Cerebellar nuclear complex (tissue), 1 donor: ENCODE measurements around the gene STIM1.
A peak's percentile ranks its signal among the peaks of the same experiment; 100 is the strongest.
"Not testable (repeated sequence)": the region's sequence is repeated elsewhere in the genome, so short reads cannot be mapped to it uniquely, and the experiment has no call there.

Experiments used
- DNase-seq, 2 experiments: peaks; one replicate each; lab custom pipeline; 2025; lab: John Stamatoyannopoulos, UW

Gene STIM1

GRCh38 chr11:3885855-3886254, 30.4 kb downstream of the STIM1 start:
- no peak for DNase-seq

GRCh38 chr11:3886985-3887384, 31.5 kb downstream of the STIM1 start:
- DNase-seq = no peak

DNA sequence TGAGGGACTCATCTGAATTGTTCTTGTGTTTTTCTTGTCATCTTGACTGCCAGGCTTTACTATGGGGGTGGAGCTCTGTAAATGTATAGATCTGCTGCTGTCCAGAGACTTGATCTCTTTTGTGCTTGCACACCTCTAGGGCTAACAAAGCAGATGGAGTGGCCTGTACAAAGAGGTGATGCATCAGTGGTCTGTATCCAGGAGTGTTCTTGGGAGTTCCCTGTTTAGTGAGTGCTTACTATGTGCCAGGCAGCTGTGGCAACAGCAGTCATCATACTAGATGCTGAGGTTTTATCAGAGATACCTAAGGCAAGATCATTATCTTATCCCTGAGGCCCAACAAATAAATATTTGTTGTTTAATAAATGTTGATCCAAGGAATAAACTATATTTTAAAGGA, 33.4 kb downstream of the STIM1 start:
- no peak for DNase-seq

- no peak for DNase-seq
These were observed 34.5 kb downstream of the STIM1 start for GRCh38 chr11:3890014-3890413.

DNA sequence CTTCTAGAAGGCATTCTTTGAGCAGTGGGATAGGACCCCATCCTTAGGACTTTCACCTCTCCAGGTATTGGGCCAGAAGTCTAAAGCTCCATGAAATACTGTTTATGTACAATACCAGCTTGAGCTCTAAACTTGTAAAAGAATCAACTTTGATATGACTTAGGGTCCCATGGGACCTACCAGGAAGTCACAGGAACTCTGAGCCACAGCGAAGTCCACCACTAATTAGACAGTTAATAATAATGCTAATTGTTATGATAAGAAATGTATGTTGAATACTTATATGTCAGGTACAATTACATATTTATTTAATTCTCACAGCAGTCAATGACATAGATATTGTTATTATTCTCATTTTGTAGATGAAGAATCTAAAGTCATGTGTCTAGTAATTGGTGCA, 35.3 kb downstream of the STIM1 start:
- DNase-seq = no peak

- no peak for DNase-seq
These were observed 36.3 kb downstream of the STIM1 start for GRCh38 chr11:3891751-3892150.

DNA sequence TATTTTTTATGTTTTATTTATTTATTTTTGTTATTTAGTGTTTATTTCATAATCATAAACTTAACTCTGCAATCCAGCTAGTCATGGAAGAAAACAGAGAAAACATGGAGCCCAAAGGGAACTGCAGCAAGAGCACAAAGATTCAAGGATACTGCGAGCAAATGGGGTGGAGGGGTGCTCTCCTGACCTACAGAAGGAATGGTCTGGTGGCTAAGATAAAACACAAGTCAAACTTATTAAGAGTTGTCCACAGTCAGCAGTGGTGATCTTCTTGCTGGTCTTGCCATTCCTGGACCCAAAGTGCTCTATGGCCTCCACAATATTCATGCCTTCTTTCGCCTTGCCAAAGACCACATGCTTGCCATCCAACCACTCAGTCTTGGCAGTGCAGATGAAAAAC, 36.7 kb downstream of the STIM1 start:
- no peak for DNase-seq

DNA sequence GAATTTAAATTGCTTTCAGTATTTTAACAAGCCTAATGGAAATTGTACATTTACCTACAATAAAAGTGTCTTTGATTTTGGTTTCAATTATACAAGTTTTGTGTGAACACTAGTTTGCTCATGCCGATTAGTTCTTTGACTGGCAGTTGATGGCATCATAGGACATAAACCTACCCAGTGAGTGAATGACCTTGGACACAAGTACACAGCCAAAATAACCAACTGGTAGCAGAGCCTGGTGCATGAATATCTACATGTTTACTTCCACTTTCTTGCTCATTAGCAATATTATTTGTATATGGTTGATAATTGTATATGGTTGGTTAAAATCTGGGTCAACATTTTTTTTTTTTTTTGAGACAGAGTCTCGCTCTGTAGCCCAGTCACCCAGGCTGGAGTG, 37.8 kb downstream of the STIM1 start:
- no peak for DNase-seq

DNA sequence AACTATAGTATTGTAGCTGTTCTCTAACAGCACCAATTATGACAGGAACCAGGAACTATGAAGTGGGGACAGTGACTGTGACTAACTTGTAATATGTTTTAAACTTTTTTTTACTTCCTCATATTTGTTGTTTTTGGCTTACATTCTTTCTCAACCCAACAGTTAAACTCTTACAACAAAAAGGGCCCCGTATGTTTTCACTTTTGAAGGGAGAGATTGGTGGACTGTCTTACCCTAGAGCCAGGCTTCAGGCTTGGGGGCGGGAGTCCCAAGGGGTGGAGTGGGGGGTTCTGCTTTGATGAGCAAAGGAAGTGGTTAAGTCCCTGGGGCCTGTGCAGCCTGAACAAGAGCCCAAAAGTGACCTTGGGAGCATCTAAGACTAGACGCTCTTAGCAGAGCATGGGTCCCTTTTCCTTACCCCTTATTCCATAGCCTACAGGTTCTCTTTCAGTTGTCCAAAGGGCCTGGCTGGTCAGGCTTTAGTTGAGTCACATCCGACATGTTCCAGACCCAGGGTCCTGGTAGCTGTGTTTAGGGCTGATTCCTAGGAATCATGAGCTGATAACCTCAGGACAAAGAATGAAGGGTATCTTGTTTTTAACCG, 38.8 kb downstream of the STIM1 start:
- no peak for DNase-seq

DNA sequence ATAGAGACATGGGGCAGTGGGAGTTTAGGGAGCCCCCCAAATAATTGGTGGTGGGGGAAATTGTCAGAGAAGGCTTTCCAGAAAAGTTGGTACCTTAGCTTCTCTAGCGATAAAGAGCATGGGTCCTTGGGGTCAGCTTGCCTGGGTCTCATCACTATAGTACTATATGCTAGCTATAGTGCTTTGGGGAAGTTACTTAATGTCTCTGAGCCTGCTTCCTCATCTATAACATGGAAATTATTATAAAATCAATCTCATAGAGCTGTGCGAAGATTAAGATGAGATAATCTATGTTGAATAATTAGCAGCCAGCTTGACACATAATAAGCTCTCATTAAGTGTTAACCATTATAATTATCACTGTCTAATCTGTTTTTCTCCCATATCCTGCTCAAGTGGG, 41.2 kb downstream of the STIM1 start:
- DNase-seq = no peak

DNA sequence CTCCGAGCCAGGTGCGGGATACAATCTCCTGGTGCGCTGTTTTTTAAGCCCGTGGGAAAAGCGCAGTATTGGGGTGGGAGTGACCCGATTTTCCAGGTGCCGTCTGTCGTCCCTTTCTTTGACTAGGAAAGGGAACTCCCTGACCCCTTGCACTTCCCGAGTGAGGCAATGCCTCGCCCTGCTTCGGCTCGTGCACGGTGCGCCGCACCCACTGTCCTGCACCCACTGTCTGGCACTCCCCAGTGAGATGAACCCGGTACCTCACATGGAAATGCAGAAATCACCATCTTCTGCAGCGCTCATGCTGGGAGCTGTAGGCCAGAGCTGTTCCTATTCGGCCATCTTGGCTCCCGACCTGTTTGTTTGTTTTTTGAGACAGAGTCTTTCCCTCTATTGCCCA, 44.8 kb downstream of the STIM1 start:
- DNase-seq = not testable (repeated sequence)

- no peak for DNase-seq
These were observed 46.0 kb downstream of the STIM1 start for GRCh38 chr11:3901249-3902025.

- DNase-seq = peak in 1 of 2 experiments; percentile 21
These were observed 47.0 kb downstream of the STIM1 start for GRCh38 chr11:3902441-3902840.

- no peak for DNase-seq
These were observed 47.9 kb downstream of the STIM1 start for GRCh38 chr11:3903207-3903896.

DNA sequence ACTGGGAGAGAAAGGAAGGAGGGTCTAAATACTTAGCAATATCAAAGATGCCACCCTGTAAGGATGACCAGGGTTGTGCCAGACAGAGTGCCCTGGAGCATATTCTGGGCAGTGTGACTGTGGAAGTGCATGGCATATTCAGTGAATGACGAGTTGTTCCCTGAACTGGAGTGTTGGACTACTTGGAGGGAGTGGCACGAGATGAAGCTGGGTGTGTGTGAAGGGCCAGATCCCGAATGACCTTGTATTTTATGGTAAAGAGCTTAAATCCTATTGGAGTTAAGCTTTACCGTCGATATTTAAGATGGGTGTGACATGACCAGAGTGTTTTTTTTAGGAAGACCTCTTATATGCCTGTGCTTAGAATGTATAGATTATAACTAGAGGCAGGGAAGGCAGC, 48.8 kb downstream of the STIM1 start:
- DNase-seq = no peak

DNA sequence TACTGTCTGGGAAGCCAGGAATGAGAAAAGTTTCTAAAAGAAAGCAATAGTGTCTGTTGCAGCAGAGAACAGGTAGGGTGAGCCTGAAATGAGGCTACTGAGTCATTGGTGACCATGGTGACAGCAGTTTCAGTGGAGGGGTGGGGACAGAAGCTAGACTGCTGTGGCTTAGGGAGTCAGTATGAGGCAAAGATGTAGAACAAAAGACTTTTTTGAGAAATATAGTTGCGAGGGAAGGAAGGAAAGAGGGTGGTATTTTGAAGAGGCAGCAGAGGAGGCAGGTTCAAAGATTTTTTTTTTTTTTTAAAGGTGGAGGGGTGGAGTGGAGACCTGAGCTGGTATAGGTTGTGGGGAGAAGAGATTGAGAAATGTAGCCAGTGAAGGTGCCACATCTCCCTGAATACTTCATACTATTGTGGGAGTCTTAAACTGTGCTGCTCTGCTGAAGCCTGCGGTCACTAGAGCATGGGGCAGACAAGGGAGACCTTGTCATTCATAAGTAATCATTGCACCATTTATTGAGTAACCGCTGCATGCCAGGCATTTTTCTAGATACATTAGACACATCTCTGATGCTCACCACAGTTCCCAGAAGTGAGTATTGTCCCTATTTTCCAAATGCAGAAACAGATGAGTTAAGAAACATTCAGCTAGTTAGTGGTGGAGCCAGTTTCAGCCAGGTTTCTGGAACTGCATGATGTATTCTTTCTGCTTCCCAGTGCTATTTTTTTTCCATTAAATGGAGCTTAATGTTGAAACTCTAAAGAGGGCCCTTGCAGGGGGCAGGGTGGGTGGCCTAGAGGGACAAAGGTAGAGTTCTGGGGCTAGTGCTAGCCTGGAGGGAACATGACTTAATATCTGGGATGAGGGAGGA, 49.9 kb downstream of the STIM1 start:
- DNase-seq = no peak

DNA sequence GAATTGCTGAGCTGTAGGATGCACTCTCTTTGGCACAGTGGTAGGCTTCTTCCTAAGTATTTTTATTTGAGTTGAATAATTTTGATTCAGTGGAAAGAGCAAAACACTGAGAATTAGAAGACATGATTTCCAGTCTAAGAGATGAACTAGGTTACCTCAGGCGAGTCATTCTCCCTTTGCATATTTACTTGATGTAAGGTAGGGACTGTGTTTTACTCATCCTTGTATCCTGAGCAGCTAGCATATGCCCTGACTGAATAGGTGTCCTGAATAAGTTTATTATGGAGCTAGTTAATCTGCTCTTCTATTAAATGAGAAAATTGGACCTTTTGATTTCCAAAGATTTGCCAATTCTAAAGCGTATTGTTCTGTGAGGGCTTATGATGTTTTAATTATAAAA, 50.7 kb downstream of the STIM1 start:
- no peak for DNase-seq

DNA sequence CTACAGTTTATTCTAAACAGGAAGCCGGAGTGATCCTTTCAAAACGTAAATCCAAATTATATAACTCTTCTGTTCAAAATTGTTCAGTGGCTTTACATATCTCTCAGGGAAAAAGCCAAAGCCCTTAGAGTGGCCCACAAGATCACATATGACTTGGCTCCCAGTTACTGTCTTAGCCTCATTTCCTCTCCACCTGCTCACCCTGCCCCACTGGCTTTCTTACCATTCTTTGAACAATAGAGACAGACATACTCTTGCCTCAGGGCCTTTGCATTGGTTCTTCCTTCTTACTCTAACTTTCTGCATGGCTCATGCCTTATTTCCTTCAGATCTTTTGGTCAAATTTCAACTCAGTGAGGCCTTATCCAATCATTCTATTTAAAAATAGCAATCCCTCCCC, 52.1 kb downstream of the STIM1 start:
- no peak for DNase-seq

GRCh38 chr11:3909901-3910300, 54.4 kb downstream of the STIM1 start:
- no peak for DNase-seq

DNA sequence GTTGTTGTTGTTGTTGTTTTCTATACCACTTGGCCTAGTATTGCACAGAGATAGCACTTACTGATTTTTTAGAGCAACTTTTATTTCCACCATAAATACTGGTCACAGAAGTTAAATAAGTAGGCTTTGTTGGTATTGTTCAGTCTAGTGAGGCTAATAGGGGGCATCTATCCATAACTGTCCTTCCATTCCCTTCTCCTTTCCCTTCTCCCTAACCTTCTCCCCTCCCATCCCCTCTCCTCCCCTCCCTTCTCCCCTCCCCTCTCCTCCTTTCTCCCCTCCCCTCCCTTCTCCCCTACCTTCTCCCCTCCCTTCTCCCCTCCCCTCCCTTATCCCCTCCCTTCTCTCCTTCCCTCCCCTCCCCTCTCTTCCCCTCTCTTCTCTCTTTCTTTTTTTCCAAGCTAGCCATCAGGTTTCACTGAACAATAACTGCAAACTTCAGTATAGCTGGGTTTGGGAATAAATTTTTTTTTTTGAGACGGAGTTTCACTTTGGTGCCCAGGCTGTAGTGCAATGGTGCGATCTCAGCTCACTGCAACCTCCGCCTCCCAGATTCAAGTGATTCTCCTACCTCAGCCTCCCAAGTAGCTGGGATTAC, 56.5 kb downstream of the STIM1 start:
- DNase-seq = no peak

GRCh38 chr11:3913921-3914320, 58.5 kb downstream of the STIM1 start:
- DNase-seq = no peak

- no peak for DNase-seq
These were observed 59.3 kb downstream of the STIM1 start for GRCh38 chr11:3914805-3915204.
